ENCODE results near the gene KIR2DL3. TPM values are rescaled to one million over a fixed set of nuclear protein-coding genes. Genes with fewer than 3 reads are reported as not detected.

Gene KIR2DL3
- total RNA-seq, 1 experiment from 2014 or later, result not detected

DNA sequence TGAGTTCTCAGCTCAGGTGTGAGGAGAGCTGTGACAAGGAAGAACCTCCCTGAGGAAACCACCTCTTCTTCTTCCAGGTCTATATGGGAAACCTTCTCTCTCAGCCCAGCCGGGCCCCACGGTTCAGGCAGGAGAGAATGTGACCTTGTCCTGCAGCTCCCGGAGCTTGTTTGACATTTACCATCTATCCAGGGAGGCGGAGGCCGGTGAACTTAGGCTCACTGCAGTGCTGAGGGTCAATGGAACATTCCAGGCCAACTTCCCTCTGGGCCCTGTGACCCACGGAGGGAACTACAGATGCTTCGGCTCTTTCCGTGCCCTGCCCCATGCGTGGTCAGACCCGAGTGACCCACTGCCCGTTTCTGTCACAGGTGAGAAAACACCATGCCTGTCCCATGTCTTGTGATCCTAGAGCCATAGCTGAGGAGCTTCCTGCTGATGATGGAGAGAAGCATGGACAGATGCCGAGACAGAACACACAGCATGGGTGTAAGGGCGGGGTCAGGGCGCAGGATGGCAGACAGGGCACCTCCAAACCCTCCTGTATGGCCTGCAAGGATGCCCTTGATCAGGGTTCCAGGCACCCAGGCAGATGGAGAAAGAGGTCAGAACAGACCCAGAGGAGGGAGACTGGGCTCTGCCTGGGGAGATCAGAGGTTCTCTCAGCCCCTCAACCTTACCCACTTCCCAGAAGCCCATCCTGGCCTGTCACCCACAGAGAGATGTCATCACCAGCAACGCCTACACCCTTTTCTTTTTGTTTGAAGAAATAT is 8.7 kb upstream of the KIR2DL3 start:
- Histone ChIP-seq H2BK120ac (ENCODE audit: low read depth, low read length, poor library complexity, severe bottlenecking) (no peak overlapping the region), H3K23me2 (ENCODE audit: insufficient read length, low read depth, low read length, poor library complexity, severe bottlenecking) (no peaks in the 10 kb centered on the region), H2AFZ (ENCODE audit: low read length) (no peak overlapping the region), H3K27me3 (ENCODE audit: insufficient read depth, low read length) (no peaks in the 10 kb centered on the region), H3K9ac (ENCODE audit: extremely low read depth, insufficient read length, low read length) (no peak overlapping the region), H2BK5ac (ENCODE audit: insufficient read length, low read length) (no peak overlapping the region), H2BK15ac (ENCODE audit: low read depth, low read length) (no peak overlapping the region), H2AK5ac (ENCODE audit: insufficient read length, low read length) (no peak overlapping the region), H3K27ac (ENCODE audit: insufficient read length, low read depth, low read length) (no peak overlapping the region), H3K18ac (ENCODE audit: insufficient read length, low read depth, low read length) (no peak overlapping the region), H3K9me3 (ENCODE audit: control insufficient read depth, low read depth, low read length) (peaks cover 94% of the 10 kb centered on the region), H4K91ac (ENCODE audit: insufficient read length, low read depth, low read length) (no peak overlapping the region), H3K56ac (ENCODE audit: insufficient read length, low read depth, low read length) (no peak overlapping the region), H3K4me2 (ENCODE audit: insufficient read depth, insufficient read length, low read length) (no peak overlapping the region), H2BK12ac (ENCODE audit: insufficient read length, low read depth, low read length) (no peak overlapping the region), H3K79me1 (ENCODE audit: insufficient read depth, low read depth, low read length, poor library complexity, severe bottlenecking) (no peaks in the 10 kb centered on the region), H3K4me1 (ENCODE audit: insufficient read depth, low read length) (no peaks in the 10 kb centered on the region), H2BK20ac (ENCODE audit: low read depth, low read length, poor library complexity, severe bottlenecking) (no peak overlapping the region), H4K20me1 (ENCODE audit: control insufficient read depth, insufficient read depth, insufficient read length) (no peaks in the 10 kb centered on the region), H3K4ac (ENCODE audit: low read depth, low read length) (no peak overlapping the region), H3K23ac (ENCODE audit: insufficient read length, low read depth, low read length) (no peak overlapping the region), H3T11ph (ENCODE audit: low read length) (no peak overlapping the region), H4K5ac (ENCODE audit: insufficient read length, low read depth, low read length) (no peak overlapping the region), H3K14ac (ENCODE audit: insufficient read depth, low read length) (no peak overlapping the region), H3K79me2 (ENCODE audit: insufficient read depth, low read length) (no peaks in the 10 kb centered on the region), H4K8ac (replicated peaks; ENCODE audit: insufficient read length, low read depth, low read length) (no peak overlapping the region)
- Mint-ChIP-seq H3K4me3 (no peak overlapping the region), H3K27ac (no peak overlapping the region), H3K4me1 (no peaks in the 10 kb centered on the region), H3K9me3 (peaks cover 95 to 98% of the 10 kb centered on the region in 2 experiments), H3K27me3 (ENCODE audit: low read depth) (peaks cover 8% of the 10 kb centered on the region), H3K36me3 (ENCODE audit: insufficient read depth in 1 of 3, low read depth in 3 of 3) (peaks cover 15 to 45% (median 22%) of the 10 kb centered on the region in 3 experiments)
- TF ChIP-seq, protein P1, sequence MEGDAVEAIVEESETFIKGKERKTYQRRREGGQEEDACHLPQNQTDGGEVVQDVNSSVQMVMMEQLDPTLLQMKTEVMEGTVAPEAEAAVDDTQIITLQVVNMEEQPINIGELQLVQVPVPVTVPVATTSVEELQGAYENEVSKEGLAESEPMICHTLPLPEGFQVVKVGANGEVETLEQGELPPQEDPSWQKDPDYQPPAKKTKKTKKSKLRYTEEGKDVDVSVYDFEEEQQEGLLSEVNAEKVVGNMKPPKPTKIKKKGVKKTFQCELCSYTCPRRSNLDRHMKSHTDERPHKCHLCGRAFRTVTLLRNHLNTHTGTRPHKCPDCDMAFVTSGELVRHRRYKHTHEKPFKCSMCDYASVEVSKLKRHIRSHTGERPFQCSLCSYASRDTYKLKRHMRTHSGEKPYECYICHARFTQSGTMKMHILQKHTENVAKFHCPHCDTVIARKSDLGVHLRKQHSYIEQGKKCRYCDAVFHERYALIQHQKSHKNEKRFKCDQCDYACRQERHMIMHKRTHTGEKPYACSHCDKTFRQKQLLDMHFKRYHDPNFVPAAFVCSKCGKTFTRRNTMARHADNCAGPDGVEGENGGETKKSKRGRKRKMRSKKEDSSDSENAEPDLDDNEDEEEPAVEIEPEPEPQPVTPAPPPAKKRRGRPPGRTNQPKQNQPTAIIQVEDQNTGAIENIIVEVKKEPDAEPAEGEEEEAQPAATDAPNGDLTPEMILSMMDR (conservative IDR thresholded peaks at IDR 0.05), result no peak
- no peak for DNase-seq
- no CpG with 5 or more reads among the region's 15 CpGs for WGBS (ENCODE audit: extremely low coverage, insufficient read length, low lambda C conversion rate)

All from H9 (cell line).